Pancreas (tissue), 10 donors: ENCODE results near the gene MAD1L1. TPM values are rescaled to one million over a fixed set of nuclear protein-coding genes. Genes with fewer than 3 reads are reported as not detected.

Source experiments
- ATAC-seq, 4 donors: fragments of 200-7000 bp; cut with Tn5 transposase; one replicate each; pipeline versions ENCODE4 v1.8.0 to v1.9.1; 2020; ENCODE audit warnings: mild to moderate bottlenecking in 4 of 4, moderate library complexity in 4 of 4
- DNase-seq, 6 donors: peaks; one replicate each; pipeline ENCODE4 v3.0.0-alpha.2; 2020
- FAIRE-seq: peaks from 2 replicates; lab custom pipeline; 2012; peaks lifted over from hg19 to GRCh38; lab: Jason Lieb, UNC
- H3K27ac ChIP-seq, 4 donors: fragments of 200-600 bp; sonication (generic); 1 replicate in 3 of 4; 2 replicates in 1 of 4; pipeline versions ENCODE4 v1.5.0 to v1.8.0; 2020
- H3K27me3 ChIP-seq, 4 donors: fragments of 200-600 bp; one replicate each; pipeline ENCODE4 v1.8.0; 2021
- H3K36me3 ChIP-seq, 3 donors: fragments of 200-600 bp; sonication (generic) in 1 of 3; one replicate each; pipeline versions ENCODE4 v1.5.0 to v1.8.0; 2020 to 2021
- H3K4me1 ChIP-seq, 3 donors: fragments of 200-600 bp; one replicate each; pipeline ENCODE4 v1.8.0; 2021
- H3K4me3 ChIP-seq, 4 donors: fragments of 200-600 bp; sonication (generic) in 2 of 4; one replicate each; pipeline versions ENCODE4 v1.5.0 to v1.8.0; 2020 to 2021
- H3K9me3 ChIP-seq, 4 donors: fragments of 200-600 bp; one replicate each; pipeline ENCODE4 v1.8.0; 2021
- WGBS, 2 donors: extraction: QIAGEN DNeasy Blood & Tissue Kit; methylation state at CpG; one replicate each; pipeline ENCODE4 v1.1.7; 2013; 5-methylcytosine and 5-hydroxymethylcytosine counted together
- intact Hi-C, 3 donors: fragments of 100-400 bp; cut with DNase I; formaldehyde crosslinking; loops; one replicate each; pipeline versions ENCODE4 v1.11.1 to v1.14.2; 2022
- polyA plus RNA-seq, 2 donors: library from polyadenylated mRNA; stranded (reverse); fragments of 200-250 nt; gene quantifications; one replicate each; pipeline ENCODE4 v1.2.3, GENCODE V29; 2013
- total RNA-seq, 6 donors: library from RNA; stranded (reverse); fragmentation: NEBNext Ultra II Directional in 4 of 6; extraction: Animal tissue kit (Norgen Biotek cat#: 25700) in 4 of 6; gene quantifications; one replicate each; pipeline versions ENCODE4 v1.2.1 to v1.2.4, GENCODE V29; 2021 to 2023
- TF ChIP-seq, protein P1 (sequence below), 4 donors: fragments of 200-600 bp; sonication (generic) in 3 of 4; IDR thresholded peaks; one replicate each; pipeline versions ENCODE4 v1.5.0 to v1.8.0; 2021; ENCODE audit warnings: antibody characterized with exemption in 4 of 4
- donor health status: healthy with polysubstance abuse.
- donor health status: DM: no; HTN: no; CAD: no; lungs with moderate emphysema.
- donor health status: DM: no; HTN: no; CAD: no.
- donor health status: control.
- donor health status: control.
- donor health status: Bipolar disorder and iron deficiency.
- donor health status: DM: yes; HTN: yes; CAD: no.
- donor health status: DM: no; HTN: no; CAD: no.
- donor health status: DM: no; HTN: no; CAD: no.
- donor health status: DM: yes; HTN: yes; CAD: no.

Gene MAD1L1
- total and polyA plus RNA-seq, 8 donors: 9.8 to 28.2 (median 11.9) TPM

DNA sequence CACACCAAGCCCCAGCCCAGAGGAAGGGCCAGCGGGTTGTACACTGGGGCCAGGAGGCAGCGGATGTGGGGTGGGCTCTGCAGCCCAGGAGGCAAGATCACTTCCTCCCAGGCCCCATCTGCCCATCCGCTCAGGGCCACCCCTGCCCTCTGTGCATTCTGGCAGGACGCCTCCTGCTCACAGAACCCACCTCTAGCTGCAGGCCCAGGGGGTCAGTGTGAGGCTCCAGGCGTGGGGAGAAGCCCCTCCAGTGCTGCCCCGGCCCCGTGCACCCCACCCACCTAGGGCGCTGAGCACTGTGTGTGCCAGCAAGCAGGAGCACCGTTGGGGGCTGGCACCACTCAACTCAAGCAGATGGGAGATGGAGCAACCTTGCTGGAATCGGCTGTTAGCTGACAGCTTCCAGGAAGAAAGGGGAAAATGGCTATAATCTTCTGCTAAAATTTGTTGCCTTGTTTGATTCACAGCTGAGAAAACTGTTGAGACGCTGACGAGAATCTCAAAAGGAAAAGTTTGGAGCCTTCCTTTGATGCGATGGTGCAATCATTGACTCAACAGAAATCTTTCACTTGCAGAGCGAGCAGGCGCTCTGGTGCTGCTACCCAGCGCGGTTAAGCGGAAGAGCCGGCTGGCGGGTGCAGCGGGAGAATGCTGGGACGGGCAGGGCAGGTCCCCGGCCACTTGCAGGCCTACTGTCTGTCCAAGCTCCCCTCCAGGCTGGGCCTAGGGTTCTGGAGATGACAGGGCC, 286.5 kb downstream of the MAD1L1 start:
- 93 to 94% methylated on average over 23 of the region's 23 CpGs for WGBS, 2 donors
- FAIRE-seq (no peak), DNase-seq (peak in 2 of 6 donors; percentile 44 to 48), ATAC-seq (no peak)
- Histone ChIP-seq H3K4me3 (no peak overlapping the region), H3K36me3 (no peaks in the 10 kb centered on the region), H3K27me3 (no peaks in the 10 kb centered on the region), H3K9me3 (no peaks in the 10 kb centered on the region), H3K4me1 (no peaks in the 10 kb centered on the region), H3K27ac (no peak overlapping the region)
- intact Hi-C loops: no loop called here
- TF ChIP-seq, protein P1, sequence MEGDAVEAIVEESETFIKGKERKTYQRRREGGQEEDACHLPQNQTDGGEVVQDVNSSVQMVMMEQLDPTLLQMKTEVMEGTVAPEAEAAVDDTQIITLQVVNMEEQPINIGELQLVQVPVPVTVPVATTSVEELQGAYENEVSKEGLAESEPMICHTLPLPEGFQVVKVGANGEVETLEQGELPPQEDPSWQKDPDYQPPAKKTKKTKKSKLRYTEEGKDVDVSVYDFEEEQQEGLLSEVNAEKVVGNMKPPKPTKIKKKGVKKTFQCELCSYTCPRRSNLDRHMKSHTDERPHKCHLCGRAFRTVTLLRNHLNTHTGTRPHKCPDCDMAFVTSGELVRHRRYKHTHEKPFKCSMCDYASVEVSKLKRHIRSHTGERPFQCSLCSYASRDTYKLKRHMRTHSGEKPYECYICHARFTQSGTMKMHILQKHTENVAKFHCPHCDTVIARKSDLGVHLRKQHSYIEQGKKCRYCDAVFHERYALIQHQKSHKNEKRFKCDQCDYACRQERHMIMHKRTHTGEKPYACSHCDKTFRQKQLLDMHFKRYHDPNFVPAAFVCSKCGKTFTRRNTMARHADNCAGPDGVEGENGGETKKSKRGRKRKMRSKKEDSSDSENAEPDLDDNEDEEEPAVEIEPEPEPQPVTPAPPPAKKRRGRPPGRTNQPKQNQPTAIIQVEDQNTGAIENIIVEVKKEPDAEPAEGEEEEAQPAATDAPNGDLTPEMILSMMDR (IDR thresholded peaks at IDR 0.05): no peak

DNA sequence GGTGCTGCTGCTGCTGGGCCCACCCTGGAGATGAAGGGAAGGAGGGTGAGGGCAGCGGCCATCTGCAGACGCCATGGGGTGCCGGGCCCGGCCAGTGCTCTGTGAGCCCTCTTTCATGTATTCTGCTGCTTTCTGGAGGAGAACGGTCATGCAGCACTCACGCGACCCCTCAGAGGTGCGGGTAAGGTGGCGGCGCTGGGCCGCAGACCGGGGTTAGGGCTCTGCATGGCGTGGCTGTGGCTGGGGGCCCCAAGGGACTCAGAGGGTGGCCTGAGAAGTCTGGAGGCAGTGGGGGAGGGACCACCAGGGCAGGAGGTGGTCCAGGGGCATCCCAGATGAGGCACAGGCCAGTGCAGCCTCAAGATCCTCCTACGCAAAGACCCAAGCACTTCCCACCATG, 287.2 kb downstream of the MAD1L1 start:
- Histone ChIP-seq H3K4me3 (no peak overlapping the region), H3K9me3 (no peaks in the 10 kb centered on the region), H3K36me3 (no peaks in the 10 kb centered on the region), H3K4me1 (no peaks in the 10 kb centered on the region), H3K27me3 (no peaks in the 10 kb centered on the region), H3K27ac (no peak overlapping the region)
- TF ChIP-seq, protein P1 (IDR thresholded peaks at IDR 0.05): no peak
- intact Hi-C loops: no loop called here
- DNase-seq (no peak), FAIRE-seq (no peak), ATAC-seq (no peak)
- 81 to 82% methylated on average over 14 of the region's 14 CpGs for WGBS, 2 donors

DNA sequence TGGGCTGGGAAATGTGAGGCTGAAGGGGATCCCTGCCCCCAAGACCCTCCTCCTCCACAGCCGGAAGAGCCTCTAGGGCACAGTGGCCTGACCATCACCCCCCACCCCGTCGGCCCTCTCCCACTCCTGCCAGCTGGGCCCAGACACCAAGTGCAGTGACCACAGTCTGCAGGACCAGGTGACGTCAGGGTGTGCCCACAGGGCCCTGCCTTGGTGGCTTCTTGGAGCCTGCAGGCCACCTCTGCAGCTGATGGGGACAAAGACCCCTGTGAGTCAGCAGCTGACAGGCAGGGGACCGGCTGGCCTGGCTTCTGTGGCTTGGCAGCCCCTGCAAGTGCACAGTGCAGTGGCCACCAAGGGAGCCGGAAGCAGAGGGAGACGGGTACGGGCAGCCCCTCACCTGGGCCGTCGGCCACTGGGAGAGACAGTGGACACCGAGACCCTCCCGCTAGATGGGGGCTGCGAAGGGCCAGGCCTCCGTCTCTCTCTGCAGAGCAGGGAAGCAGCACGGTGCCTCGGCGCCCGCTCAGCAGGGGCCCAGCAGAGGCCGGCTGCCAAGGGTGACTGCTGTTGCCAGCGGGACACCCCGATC, 288.0 kb downstream of the MAD1L1 start:
- intact Hi-C loops: no loop called here
- H3K4me1 ChIP-seq: no peaks in the 10 kb centered on the region
- no peaks in the 10 kb centered on the region for H3K36me3 ChIP-seq
- FAIRE-seq (no peak), ATAC-seq (no peak), DNase-seq (peak in 2 of 6 donors; percentile 50 to 63)
- H3K9me3 ChIP-seq: no peaks in the 10 kb centered on the region
- TF ChIP-seq, protein P1 (IDR thresholded peaks at IDR 0.05): no peak
- 94% methylated on average over 19 to 21 of the region's 21 CpGs for WGBS, 2 donors
- no peaks in the 10 kb centered on the region for H3K27me3 ChIP-seq
- no peak overlapping the region for H3K4me3 ChIP-seq
- no peak overlapping the region for H3K27ac ChIP-seq

DNA sequence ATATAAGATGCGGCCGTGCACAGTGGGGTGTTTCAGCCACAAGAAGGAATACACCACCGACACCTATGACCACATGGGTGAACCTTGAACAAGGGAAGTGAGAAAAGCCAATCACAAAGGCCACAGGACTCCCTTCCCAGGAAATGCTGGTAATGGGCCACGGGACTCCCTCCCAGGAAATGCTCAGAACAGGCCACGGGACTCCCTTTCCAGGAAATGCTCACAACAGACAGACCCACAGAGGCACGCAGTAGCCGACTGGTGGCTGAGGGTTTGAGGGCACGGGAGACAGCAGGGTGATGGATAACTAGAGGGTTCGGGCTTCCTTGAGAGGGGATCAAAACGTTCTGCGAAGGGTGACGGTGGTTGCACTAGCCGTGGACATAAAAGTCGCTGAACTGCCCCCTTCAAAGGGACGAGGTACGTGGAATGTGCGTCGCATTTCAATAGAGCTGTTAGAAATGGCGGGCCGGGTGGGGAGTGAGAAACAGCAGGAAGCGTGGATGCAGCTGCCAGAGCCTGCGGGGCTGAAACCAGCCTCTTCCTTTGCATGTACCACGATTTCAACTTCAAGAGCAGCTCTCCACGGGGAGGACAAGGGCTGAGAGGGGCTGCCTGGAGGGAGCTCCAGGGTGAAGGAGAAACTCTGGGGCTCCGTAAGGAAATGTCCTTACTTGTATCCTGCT, 288.7 kb downstream of the MAD1L1 start:
- TF ChIP-seq, protein P1 (IDR thresholded peaks at IDR 0.05): no peak
- no peak overlapping the region for H3K27ac ChIP-seq
- no peak for ATAC-seq

More for the DNA sequence above, 288.7 kb downstream of the MAD1L1 start:
- FAIRE-seq (no peak), DNase-seq (peak in 1 of 6 donors; percentile 19)
- Histone ChIP-seq H3K36me3 (no peaks in the 10 kb centered on the region), H3K27me3 (no peaks in the 10 kb centered on the region), H3K4me1 (no peaks in the 10 kb centered on the region), H3K9me3 (no peaks in the 10 kb centered on the region), H3K4me3 (no peak overlapping the region)
- 76 to 77% methylated on average over 25 of the region's 25 CpGs for WGBS, 2 donors
- intact Hi-C loops: no loop called here
